GM19035 (cell line): Measurements from ENCODE around the gene EML6.

Experiments used
- ATAC-seq: cut with Tn5 transposase; IDR thresholded peaks from one replicate; pipeline ENCODE4 v1.9.1; 2021; ENCODE audit not compliant: unreplicated experiment

The EML6 gene

DNA sequence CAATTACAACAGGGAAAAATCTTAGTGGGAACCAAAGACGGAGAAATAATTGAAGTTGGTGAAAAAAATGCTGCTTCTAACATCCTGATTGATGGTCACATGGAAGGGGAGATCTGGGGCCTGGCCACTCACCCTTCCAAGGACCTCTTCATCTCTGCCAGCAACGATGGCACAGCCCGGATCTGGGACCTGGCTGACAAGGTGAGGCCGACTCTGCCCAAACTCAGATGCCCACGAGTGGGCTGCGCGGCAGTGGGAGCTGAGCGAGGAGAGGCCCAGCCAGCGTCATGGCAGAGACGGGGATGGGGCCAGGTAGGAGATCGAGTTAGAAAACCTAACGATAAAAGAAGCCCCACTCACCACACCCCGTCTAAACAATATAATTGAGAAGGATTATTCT is 239.0 kb downstream of the EML6 start:
- no peak for ATAC-seq

DNA sequence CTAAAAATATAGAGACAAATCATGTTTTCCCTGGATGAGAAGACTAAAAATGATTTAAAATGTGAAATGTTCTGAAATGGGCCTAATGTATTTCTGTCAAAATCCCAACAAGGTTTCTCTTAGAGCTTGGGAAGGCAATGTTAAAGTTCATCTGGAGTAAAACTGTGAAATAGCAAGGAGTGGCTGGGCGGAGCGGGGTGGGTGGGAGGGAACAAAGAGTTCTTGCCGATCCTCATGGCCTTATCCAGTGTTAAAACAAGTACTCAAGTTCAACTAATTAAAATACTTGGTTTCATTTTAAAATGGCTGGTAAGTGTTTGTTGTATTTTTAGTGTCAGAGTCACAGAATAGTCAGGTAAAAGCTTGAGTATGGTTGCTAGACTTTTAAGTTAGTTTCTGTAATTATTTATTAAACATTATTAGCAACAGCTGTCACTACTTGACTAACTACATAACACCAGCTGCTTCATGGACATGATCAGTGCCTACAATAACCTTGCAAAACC is 239.5 kb downstream of the EML6 start:
- no peak for ATAC-seq

DNA sequence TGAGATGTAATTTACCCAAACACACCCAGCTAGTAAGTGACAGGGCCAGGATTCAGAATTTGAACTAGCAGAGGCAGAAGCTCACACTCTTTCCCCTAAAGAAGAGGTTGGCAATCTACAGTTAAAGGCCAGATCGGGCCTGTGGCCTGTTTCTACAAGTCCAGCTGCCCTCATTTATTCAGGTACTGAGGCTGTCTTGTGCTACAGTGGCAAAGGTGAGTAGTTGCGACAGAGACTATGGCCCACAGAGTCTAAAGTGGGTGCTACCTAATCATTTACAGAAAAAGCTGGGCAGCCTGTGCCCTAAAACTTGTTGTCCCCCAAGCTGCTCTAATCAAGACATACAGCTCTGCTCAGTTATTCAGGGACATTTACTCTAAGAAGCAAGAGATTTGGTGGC is 240.0 kb downstream of the EML6 start:
- ATAC-seq, result no peak

- no peak for ATAC-seq
Observed at GRCh38 chr2:54964271-54964670, 240.8 kb downstream of the EML6 start.

- no peak for ATAC-seq
Observed at GRCh38 chr2:54964816-54965215, 241.4 kb downstream of the EML6 start.

- ATAC-seq, result no peak
Observed at GRCh38 chr2:54965425-54965824, 242.0 kb downstream of the EML6 start.

DNA sequence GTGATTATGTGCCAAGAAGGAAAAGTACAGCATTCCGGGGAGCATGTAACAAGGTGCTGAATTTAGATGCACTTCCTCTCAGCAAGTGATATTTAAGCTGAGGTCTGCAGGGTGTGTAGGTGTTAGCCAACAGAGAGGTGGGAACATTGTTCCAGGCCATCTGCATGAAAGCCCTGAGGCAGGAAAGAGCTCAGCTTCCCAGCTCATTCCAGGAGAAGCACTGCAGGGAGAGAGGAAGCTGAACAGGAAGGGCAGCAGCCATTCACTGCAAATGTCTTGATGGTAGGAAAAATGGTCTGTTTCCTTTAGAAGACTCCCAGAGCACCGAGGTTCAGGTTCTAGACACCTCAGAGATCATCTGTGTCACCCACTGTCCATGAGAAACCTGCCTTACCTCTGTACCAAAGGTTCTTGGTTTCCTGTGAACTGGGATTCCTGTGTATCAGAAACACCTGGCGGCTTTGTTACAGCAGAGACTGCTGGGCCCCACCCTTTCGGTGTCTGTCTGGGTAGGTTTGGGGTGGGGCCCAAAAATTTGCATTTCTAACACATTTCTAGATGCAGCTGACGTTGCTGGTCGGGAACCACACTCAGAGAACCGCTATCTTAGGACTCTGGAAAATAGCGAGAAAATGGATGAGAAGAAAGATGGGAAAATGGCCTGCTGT is 242.8 kb downstream of the EML6 start:
- ATAC-seq, result no peak

DNA sequence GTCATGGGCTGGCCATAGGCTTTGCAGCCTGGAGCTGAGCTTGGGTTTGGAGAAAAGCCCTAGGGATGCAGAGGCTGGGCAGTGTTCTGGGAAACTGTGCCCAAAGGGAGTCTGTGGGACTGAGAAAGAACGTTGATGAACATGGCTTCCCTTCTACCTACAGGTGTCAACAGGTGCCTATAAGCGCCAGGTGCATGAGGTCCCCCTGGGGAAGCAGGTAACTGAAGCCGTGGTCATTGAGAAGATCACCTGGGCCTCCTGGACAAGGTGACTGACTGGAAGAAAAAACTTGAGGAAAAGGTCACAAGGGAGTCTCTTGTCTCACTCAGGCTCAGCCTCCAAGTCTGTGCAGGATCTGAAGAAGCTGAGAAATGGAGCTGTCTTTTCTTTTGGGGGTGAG is 243.4 kb downstream of the EML6 start:
- no peak for ATAC-seq

GRCh38 chr2:54967269-54967668 is 243.8 kb downstream of the EML6 start:
- ATAC-seq, result no peak

DNA sequence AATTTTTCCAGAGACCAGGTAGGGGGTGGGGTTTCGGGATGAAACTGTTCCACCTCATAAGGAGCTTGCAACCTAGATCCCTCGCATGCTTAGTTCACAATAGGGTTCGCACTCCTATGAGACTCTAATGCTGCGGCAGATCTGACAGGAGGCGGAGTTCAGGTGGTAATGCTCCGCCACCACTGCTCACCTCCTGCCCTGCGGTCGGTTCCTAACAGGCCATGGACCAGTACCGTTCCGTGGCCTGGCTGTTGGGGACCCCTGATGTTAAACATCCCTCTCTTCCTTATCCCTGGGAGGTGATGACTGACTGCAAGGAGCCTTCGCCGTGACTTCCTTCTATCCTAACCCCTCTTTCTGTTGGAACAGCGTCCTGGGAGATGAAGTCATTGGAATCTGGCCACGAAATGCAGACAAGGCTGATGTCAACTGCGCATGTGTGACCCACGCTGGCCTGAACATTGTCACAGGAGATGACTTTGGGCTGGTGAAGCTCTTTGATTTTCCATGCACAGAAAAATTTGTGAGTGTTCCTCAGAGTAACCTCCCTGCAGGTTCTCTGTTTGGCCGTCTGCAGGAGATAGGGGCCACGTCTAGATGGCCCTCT is 244.4 kb downstream of the EML6 start:
- no peak for ATAC-seq

DNA sequence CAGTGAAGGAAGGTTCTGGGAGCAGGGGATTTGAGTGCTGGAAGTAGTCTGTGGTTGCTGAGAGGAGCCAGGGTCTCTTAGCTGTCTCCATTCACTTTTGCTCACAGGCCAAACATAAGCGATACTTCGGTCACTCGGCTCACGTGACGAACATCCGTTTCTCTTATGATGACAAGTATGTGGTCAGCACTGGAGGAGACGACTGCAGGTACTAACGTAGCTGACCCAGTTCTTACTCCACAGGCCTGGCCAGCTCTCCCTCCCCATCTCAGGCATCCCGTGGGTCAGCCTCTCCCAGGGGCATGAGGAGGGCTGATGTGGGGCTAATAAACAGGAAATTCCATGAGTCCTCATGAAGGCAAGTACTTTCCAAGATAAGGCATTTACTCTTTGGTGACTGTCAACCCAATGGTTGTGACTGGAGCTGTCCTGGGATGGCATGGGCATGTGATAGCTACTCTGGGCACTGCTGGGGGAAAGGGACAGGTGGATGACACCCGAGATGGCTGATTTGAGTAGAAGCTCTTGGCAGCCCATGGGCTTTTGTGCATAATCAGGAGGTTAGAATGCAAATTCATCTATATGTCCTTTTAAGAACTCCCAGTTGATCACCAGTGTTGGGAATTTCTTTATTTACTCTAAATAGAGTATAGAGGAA is 245.2 kb downstream of the EML6 start:
- no peak for ATAC-seq

DNA sequence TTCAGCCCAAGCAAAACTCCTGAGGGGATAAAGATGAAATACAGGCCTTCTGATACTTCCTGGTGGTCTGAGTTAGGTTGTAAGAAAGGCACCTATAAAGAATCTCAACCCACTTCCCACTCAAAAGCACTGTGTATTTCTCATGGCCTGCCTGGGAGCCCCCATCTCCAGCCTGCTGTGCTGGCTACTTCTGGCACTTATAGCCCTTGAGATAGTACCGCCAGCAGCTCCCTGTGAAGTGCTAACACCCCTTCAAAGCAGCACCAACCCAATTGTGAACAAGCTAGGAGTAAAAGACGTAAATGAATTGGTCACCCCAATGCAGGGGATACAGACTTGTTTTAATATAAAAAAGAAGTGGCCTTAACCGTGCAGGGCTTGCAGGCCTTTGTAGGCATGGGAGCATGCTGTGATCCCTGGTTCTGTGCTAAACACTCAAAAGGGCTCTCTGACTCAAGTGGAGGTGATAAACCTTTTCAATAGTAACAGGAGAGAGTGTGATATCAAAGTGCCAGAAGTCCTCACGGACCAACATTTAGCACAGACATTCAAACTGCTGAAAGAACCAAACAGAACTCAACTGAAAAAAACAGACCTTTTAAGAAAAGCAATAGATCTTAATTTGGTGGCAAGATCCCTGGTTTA is 246.0 kb downstream of the EML6 start:
- ATAC-seq, result no peak

DNA sequence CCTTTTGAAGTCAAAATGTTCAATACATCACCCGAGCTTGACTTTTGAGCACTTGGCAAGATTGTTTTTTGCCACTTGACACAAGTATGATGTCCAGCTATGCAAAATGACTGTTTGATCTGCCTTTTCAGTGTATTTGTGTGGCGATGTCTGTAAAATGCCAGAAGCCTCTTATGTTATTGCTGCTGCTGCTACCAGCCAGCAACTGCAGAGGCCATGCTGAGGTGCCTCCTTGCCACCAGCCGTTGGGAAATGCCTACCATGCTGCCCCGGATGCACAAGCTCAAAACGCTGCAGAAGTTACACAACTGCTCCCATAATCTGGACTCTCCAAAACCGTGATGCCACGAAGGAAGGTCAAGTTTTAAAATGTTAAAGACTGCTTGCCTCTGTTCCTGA is 246.5 kb downstream of the EML6 start:
- no peak for ATAC-seq

- ATAC-seq, result no peak
Observed at GRCh38 chr2:54975175-54975574, 251.7 kb downstream of the EML6 start.

- no peak for ATAC-seq
Observed at GRCh38 chr2:54975598-54976492, 252.4 kb downstream of the EML6 start.

DNA sequence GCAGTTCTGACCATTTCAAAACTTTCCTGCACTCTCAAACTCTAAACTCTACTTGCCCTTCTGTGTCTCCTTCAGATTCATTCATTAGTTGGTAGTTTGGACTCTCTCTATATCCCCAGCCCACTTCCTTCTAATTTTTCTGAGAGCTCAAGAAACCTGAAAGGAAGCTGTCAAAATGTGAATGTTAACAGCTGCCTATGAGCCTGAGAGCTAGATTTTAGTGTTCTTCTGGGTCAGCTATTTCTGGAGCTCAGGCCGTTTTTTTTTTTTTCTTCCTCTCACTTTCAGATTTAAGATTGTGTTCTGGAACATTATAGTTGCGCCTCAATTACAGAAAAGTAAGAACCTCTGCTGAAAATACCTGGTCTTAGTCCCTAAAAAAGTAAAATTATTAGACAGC is 253.7 kb downstream of the EML6 start:
- ATAC-seq, result peak; percentile 92

GRCh38 chr2:54979321-54980044 is 256.0 kb downstream of the EML6 start:
- ATAC-seq, result no peak

- ATAC-seq, result no peak
Observed at GRCh38 chr2:54981385-54981784, 257.9 kb downstream of the EML6 start.

DNA sequence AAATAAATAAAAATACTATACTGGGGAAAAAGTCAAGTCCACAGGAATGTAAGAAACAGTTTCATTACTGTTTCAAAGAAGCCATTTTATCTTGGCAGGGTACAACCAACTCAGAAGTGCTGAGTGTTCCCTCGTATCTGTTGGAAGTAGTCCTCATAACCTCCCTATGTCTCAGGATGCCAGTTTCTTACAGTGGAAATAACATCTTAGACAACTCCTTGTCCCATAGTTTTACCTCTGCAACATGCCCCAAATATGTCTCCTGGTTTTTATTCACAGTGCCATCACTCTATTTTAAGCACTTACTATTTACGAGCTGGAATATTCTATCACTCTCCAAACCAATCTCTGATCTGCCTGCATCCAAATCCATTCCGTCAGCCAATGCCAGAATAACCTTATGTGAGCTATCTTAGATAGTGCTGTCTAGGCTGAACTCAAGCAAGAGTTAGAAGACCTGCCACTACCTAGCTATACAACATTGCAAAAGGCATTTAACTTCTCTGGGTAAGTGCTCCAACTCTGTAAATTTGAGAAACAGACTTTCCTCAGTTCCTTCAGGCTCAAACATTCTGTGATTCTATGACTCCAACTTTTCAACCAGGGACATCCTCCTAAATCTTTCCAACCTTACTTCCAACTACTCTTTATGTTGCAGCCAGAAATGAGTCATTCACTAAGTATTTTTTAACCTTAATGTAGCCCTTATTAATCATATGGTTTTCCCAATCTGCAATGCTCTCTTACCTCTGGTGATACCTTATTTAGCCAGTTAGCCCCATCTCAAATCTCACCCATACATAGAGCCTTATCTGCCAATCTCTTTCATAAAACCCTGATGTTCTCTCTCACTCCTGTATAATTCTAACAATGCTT is 260.1 kb downstream of the EML6 start:
- ATAC-seq, result no peak
